K562 (cell line): Measurements from ENCODE around the gene COL6A1. TPM values are rescaled to one million over a fixed set of nuclear protein-coding genes. Genes with fewer than 3 reads are reported as not detected.

Experiments
- ATAC-seq: fragments of 200-7000 bp; cut with Tn5 transposase; 3 replicates; pipeline ENCODE4 v1.9.1; 2020; ENCODE audit warnings: moderate library complexity
- BruUV-seq: library from RNA; stranded (reverse); fragments of 400-500 nt; replicated peaks from 2 replicates; lab custom pipeline; 2021; lab: Mats Ljungman, UMichigan
- CTCF ChIA-PET: fragments of 300-600 bp; formaldehyde crosslinking; extraction: SDS; loops from one replicate; lab custom pipeline; 2021; ENCODE audit warnings: low intra/inter-chr PET ratio; lab: Yijun Ruan, JAX
- POLR2A ChIA-PET: fragments of 300-600, 350-650 bp; sonication (Branson Sonifier 250); formaldehyde crosslinking; extraction: SDS; loops from one replicate; lab custom pipeline; 2021; ENCODE audit warnings: antibody characterized with exemption, inconsistent platforms; lab: Yijun Ruan, JAX
- DNase-seq, 4 experiments: peaks; one replicate each; pipeline versions ENCODE4 v3.0.0 to v3.0.0-alpha.2; 2011 to 2018; ENCODE audit warnings: low spot score in 3 of 4, mixed read lengths in 3 of 4; ENCODE audit errors: extremely low read depth in 1 of 4
- FAIRE-seq: peaks from 2 replicates; lab custom pipeline; 2011; peaks lifted over from hg19 to GRCh38; lab: Jason Lieb, UNC
- H2AFZ ChIP-seq: 2 replicates; pipeline ENCODE4 v1.6.0; 2011; ENCODE audit warnings: low read depth, low read length, control low read depth, inconsistent platforms
- H3K27ac ChIP-seq: fragments of 200-600 bp; 3 replicates; pipeline ENCODE4 v1.8.0; 2011; ENCODE audit warnings: low read depth, mild to moderate bottlenecking, control low read depth, inconsistent platforms, low read length, moderate library complexity, mixed read lengths; ENCODE audit errors: extremely low read depth
- H3K27me3 ChIP-seq, 2 experiments: fragments of 300-600 bp in 1 of 2; 2 replicates in 1 of 2; 3 replicates in 1 of 2; pipeline versions ENCODE4 v1.6.0 to v1.8.0; 2011; ENCODE audit warnings: inconsistent platforms in 2 of 2, low read length in 2 of 2, mild to moderate bottlenecking in 1 of 2, mixed read lengths in 1 of 2, moderate library complexity in 1 of 2; ENCODE audit not compliant: control insufficient read depth in 2 of 2, insufficient read depth in 2 of 2
- H3K36me3 ChIP-seq: fragments of 300-600 bp; 3 replicates; pipeline ENCODE4 v1.8.0; 2011; ENCODE audit warnings: mild to moderate bottlenecking, low read length, inconsistent platforms; ENCODE audit not compliant: control insufficient read depth, insufficient read depth
- H3K4me1 ChIP-seq, 2 experiments: fragments of 200-600 bp in 1 of 2; replicated peaks in 1 of 2; 2 replicates in 1 of 2; 3 replicates in 1 of 2; pipeline versions ENCODE4 v1.5.1 to v1.8.0; 2011; ENCODE audit warnings: inconsistent platforms in 2 of 2, low read length in 2 of 2, mild to moderate bottlenecking in 1 of 2, mixed read lengths in 1 of 2, moderate library complexity in 1 of 2; ENCODE audit not compliant: control insufficient read depth in 2 of 2, insufficient read depth in 2 of 2
- H3K4me2 ChIP-seq: 2 replicates; pipeline ENCODE4 v1.6.1; 2011; ENCODE audit warnings: low read length, control low read depth, inconsistent platforms, mixed read lengths; ENCODE audit not compliant: insufficient read depth
- H3K4me3 ChIP-seq: fragments of 200-600 bp; sonication (generic), shearing (Covaris generic); 2 replicates; pipeline ENCODE4 v1.5.1; 2016; ENCODE audit warnings: control low read depth, inconsistent platforms
- H3K79me2 ChIP-seq: fragments of 200-600 bp; 3 replicates; pipeline ENCODE4 v1.8.0; 2011; ENCODE audit warnings: low read length, inconsistent platforms; ENCODE audit not compliant: control insufficient read depth, insufficient read depth
- H3K9ac ChIP-seq, 2 experiments: 2 replicates each; pipeline versions ENCODE4 v1.6.0 to v1.6.1; 2011; ENCODE audit warnings: low read depth in 2 of 2, low read length in 2 of 2, control low read depth in 1 of 2, inconsistent platforms in 1 of 2, mild to moderate bottlenecking in 1 of 2, mixed read lengths in 1 of 2; ENCODE audit not compliant: insufficient read depth in 1 of 2
- H3K9me1 ChIP-seq: one replicate; pipeline ENCODE4 v1.6.0; 2011; ENCODE audit warnings: inconsistent platforms, mild to moderate bottlenecking, low read length, moderate library complexity; ENCODE audit not compliant: control insufficient read depth, insufficient read depth
- H3K9me3 ChIP-seq: replicated peaks from 2 replicates; pipeline ENCODE4 v1.5.1; 2011; ENCODE audit warnings: low read depth, low read length, inconsistent platforms; ENCODE audit not compliant: control insufficient read depth, insufficient read depth
- H4K20me1 ChIP-seq: replicated peaks from 2 replicates; pipeline ENCODE4 v1.6.1; 2011; ENCODE audit warnings: low read length, inconsistent platforms, mixed read lengths; ENCODE audit not compliant: control insufficient read depth, insufficient read depth
- SPI1 ChIP-seq: IDR thresholded peaks from 2 replicates; pipeline ENCODE4 v1.6.1; 2011; ENCODE audit warnings: low read depth, low read length, control low read depth, borderline replicate concordance
- WGBS: fragments of 100-300 bp; shearing (Covaris generic); methylation state at CpG from one replicate; pipeline ENCODE4 v1.1.6; 2016; ENCODE audit warnings: low coverage, mixed read lengths; ENCODE audit not compliant: insufficient coverage; ENCODE audit errors: missing lambda C conversion rate; 5-methylcytosine and 5-hydroxymethylcytosine counted together
- in situ Hi-C: fragments of 300-500 bp; cut with MboI; formaldehyde crosslinking; loops from 4 replicates; pipeline ENCODE4 v1.15.0; 2018; ENCODE audit warnings: inconsistent platforms, mixed read lengths
- intact Hi-C: fragments of 100-400 bp; cut with micrococcal nuclease; formaldehyde crosslinking; loops from 2 replicates; pipeline ENCODE4 v1.14.2; 2022
- polyA plus RNA-seq, 8 experiments: library from polyadenylated mRNA; depleted of rRNA in 4 of 8; stranded (reverse) in 5 of 8; unstranded in 3 of 8; fragments of >200 nt; fragmentation: Nextera tagmentation in 2 of 8; fragmentation: Illumina TruSeq in 1 of 8; extraction: Ambion mirVana in 2 of 8; extraction: Trizol in 1 of 8; gene quantifications; 2 replicates each; pipeline versions ENCODE4 v1.2.1 to v1.2.3, GENCODE V29; 2011 to 2014; ENCODE audit warnings: inconsistent platforms in 1 of 8, missing spikeins in 1 of 8
- total RNA-seq, 7 experiments: library from RNA; depleted of rRNA in 6 of 7; stranded (reverse); fragments of >200 nt in 6 of 7; fragmentation: Illumina TruSeq in 2 of 7; extraction: Trizol in 2 of 7; gene quantifications; 2 replicates each; pipeline versions ENCODE4 v1.2.1 to v1.2.3, GENCODE V29; 2011 to 2021; ENCODE audit warnings: low replicate concordance in 1 of 7
- TF ChIP-seq, protein P1 (sequence below): sonication (generic); formaldehyde crosslinking; IDR thresholded peaks from 2 replicates; pipeline ENCODE4 v1.9.0; 2022; ENCODE audit warnings: mild to moderate bottlenecking, missing genetic modification reagents

COL6A1 gene
- total and polyA plus RNA-seq, 9 of the 15 experiments (the other 6 are each of a cell fraction or from before 2014, with no cell fraction given): 0.07 to 1.3 (median 0.14) TPM; not detected in 3

DNA sequence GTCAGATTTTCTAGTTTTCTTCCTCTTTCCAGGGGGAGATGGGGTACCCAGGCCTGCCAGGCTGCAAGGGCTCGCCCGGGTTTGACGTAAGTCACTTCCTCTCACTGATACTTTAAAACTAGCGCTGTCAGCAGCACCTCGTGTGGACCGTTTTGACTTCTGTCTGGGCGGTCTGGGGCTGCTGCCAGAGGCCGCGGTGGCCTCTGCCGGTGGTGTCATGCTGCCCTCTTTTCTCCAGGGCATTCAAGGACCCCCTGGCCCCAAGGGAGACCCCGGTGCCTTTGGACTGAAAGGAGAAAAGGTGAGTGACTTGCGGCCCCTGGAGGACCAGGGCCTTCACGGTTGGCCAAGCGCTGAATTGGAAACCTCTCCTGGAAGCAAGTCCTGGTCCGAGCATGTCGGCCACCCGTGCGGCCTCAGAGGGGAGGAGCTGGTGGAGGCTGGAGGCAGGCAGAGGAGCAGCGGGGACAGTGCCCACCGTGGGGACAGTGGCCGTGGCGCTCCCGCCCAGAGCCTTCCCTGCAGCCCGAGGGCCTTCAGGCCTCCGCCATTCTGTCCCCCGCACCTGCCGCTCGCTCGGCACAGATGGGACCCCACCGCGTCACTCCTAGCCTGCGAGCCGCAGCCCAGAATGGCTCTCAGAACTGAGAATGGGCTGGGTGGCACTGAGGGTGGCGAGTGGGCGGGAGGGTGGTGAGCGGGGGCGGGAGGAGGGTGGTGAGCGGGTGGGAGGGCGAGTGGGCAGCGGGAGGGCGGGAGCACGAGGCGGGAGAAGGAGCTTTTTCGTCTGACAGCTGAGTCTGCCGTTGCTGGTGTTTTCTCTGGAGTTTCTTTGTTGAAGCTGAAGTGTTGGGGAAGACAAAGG lies 9.4 kb downstream of the COL6A1 start:
- CTCF ChIA-PET: no interaction called here
- no peak overlapping the region for H3K4me2 ChIP-seq
- in situ Hi-C loops: no loop called here
- peaks cover 59 to 84% of the 10 kb centered on the region in 2 experiments for H3K27me3 ChIP-seq
- POLR2A ChIA-PET: no interaction called here
- WGBS: 5% methylated on average over 36 of the region's 45 CpGs
- no peak overlapping the region; a peak in 1 of 4 replicates for H3K9ac ChIP-seq
- no TSS peak for BruUV-seq
- peaks cover 0 to 61% of the 10 kb centered on the region in 2 experiments; a peak in 2 of 5 replicates for H3K4me1 ChIP-seq
- peak; percentile 67; the same call in 1 of the 2 replicates for TF ChIP-seq SPI1
- TF ChIP-seq, protein P1, sequence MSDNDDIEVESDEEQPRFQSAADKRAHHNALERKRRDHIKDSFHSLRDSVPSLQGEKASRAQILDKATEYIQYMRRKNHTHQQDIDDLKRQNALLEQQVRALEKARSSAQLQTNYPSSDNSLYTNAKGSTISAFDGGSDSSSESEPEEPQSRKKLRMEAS (CRISPR knock-in tag): no peak
- intact Hi-C loops: no loop called here
- no peak for ATAC-seq
- DNase-seq: no peak
- H3K79me2 ChIP-seq: no peaks in the 10 kb centered on the region
- peaks cover 14% of the 10 kb centered on the region; the same call in 1 of the 2 replicates for H4K20me1 ChIP-seq
- FAIRE-seq: no peak
- no peaks in the 10 kb centered on the region for H3K9me3 ChIP-seq
- no peaks in the 10 kb centered on the region for H3K9me1 ChIP-seq
- no peak overlapping the region for H3K27ac ChIP-seq
- H2AFZ ChIP-seq: no peak overlapping the region
- H3K4me3 ChIP-seq: no peak overlapping the region
- no peaks in the 10 kb centered on the region for H3K36me3 ChIP-seq
